IPS-20b (cell line): ENCODE results near the gene ARGLU1.
"Not testable (repeated sequence)": the region's sequence is repeated elsewhere in the genome, so short reads cannot be mapped to it uniquely, and the experiment has no call there.

Experiments used
- H3K27ac ChIP-seq: one replicate; pipeline ENCODE4 v1.5.1; 2013; ENCODE audit warnings: low read length
- H3K27me3 ChIP-seq: 2 replicates; pipeline ENCODE4 v1.6.1; 2013; ENCODE audit warnings: mild to moderate bottlenecking, low read length, inconsistent platforms; ENCODE audit not compliant: insufficient read depth
- H3K36me3 ChIP-seq: 2 replicates; pipeline ENCODE4 v1.6.1; 2013; ENCODE audit warnings: low read depth, mild to moderate bottlenecking, inconsistent platforms, low read length, moderate library complexity; ENCODE audit not compliant: insufficient read depth
- H3K4me1 ChIP-seq: 2 replicates; pipeline ENCODE4 v1.6.1; 2013; ENCODE audit warnings: mild to moderate bottlenecking, control low read depth, inconsistent platforms, low read length, moderate library complexity; ENCODE audit not compliant: insufficient read depth
- H3K4me3 ChIP-seq: 2 replicates; pipeline ENCODE4 v1.5.1; 2013; ENCODE audit warnings: mild to moderate bottlenecking, low read length, inconsistent platforms
- H3K9ac ChIP-seq: 2 replicates; pipeline ENCODE4 v1.6.1; 2013; ENCODE audit warnings: low read depth, mild to moderate bottlenecking, inconsistent platforms, low read length, moderate library complexity
- H3K9me3 ChIP-seq: 2 replicates; pipeline ENCODE4 v1.6.1; 2013; ENCODE audit warnings: mild to moderate bottlenecking, low read depth, low read length, inconsistent platforms; ENCODE audit not compliant: insufficient read depth

Gene ARGLU1

GRCh38 chr13:106567474-106568298 lies at the start of gene ARGLU1:
TSS of gene ARGLU1 (minus strand) at chr13:106568137. CDS start at chr13:106567919, 218 bp downstream.
- H3K27me3 ChIP-seq, result no peaks in the 10 kb centered on the region
- H3K4me1 ChIP-seq, result peaks cover 38% of the 10 kb centered on the region
- peak within 1 kb of the TSS; percentile 86 for H3K27ac ChIP-seq
- H3K9ac ChIP-seq, result peak within 1 kb of the TSS; percentile 93
- no peaks in the 10 kb centered on the region for H3K9me3 ChIP-seq
- H3K4me3 ChIP-seq, result peak within 1 kb of the TSS; percentile 90
- no peaks in the 10 kb centered on the region for H3K36me3 ChIP-seq

- Histone ChIP-seq H3K36me3 (no peaks in the 10 kb centered on the region), H3K27me3 (no peaks in the 10 kb centered on the region), H3K9me3 (no peaks in the 10 kb centered on the region), H3K27ac (no peak overlapping the region), H3K4me1 (no peaks in the 10 kb centered on the region; the same call in 1 of the 2 replicates), H3K4me3 (no peak overlapping the region), H3K9ac (no peak overlapping the region)
These were observed 49.6 kb upstream of the ARGLU1 start for GRCh38 chr13:106617561-106617960.

- H3K9ac ChIP-seq, result no peak overlapping the region
- no peak overlapping the region for H3K27ac ChIP-seq
- no peaks in the 10 kb centered on the region; the same call in 1 of the 2 replicates for H3K4me1 ChIP-seq
- H3K27me3 ChIP-seq, result no peaks in the 10 kb centered on the region
- no peaks in the 10 kb centered on the region for H3K36me3 ChIP-seq
- no peak overlapping the region for H3K4me3 ChIP-seq
- H3K9me3 ChIP-seq, result no peaks in the 10 kb centered on the region
These were observed 48.8 kb upstream of the ARGLU1 start for GRCh38 chr13:106616729-106617128.

GRCh38 chr13:106614874-106615273 lies 46.9 kb upstream of the ARGLU1 start:
- H3K27ac ChIP-seq, result no peak overlapping the region
- H3K4me3 ChIP-seq, result no peak overlapping the region

GRCh38 chr13:106612688-106613087 lies 44.8 kb upstream of the ARGLU1 start:
- Histone ChIP-seq H3K4me3 (no peak overlapping the region), H3K9ac (no peak overlapping the region), H3K27me3 (no peaks in the 10 kb centered on the region), H3K4me1 (no peaks in the 10 kb centered on the region), H3K36me3 (no peaks in the 10 kb centered on the region), H3K27ac (no peak overlapping the region), H3K9me3 (no peaks in the 10 kb centered on the region)

More at GRCh38 chr13:106614874-106615273, 46.9 kb upstream of the ARGLU1 start:
- Histone ChIP-seq H3K9ac (no peak overlapping the region), H3K4me1 (no peaks in the 10 kb centered on the region; the same call in 1 of the 2 replicates), H3K27me3 (no peaks in the 10 kb centered on the region), H3K36me3 (no peaks in the 10 kb centered on the region), H3K9me3 (no peaks in the 10 kb centered on the region)

GRCh38 chr13:106610486-106610885 lies 42.5 kb upstream of the ARGLU1 start:
- no peaks in the 10 kb centered on the region for H3K4me1 ChIP-seq
- H3K27ac ChIP-seq, result no peak overlapping the region
- no peaks in the 10 kb centered on the region for H3K9me3 ChIP-seq
- H3K27me3 ChIP-seq, result no peaks in the 10 kb centered on the region
- H3K36me3 ChIP-seq, result no peaks in the 10 kb centered on the region
- H3K4me3 ChIP-seq, result no peak overlapping the region
- H3K9ac ChIP-seq, result no peak overlapping the region

GRCh38 chr13:106609116-106609515 lies 41.2 kb upstream of the ARGLU1 start:
- Histone ChIP-seq H3K27ac (no peak overlapping the region), H3K36me3 (no peaks in the 10 kb centered on the region), H3K4me3 (no peak overlapping the region), H3K4me1 (no peaks in the 10 kb centered on the region), H3K27me3 (no peaks in the 10 kb centered on the region), H3K9me3 (no peaks in the 10 kb centered on the region), H3K9ac (no peak overlapping the region)

- H3K9ac ChIP-seq, result no peak overlapping the region
- no peaks in the 10 kb centered on the region for H3K9me3 ChIP-seq
- H3K27ac ChIP-seq, result no peak overlapping the region
- H3K4me1 ChIP-seq, result no peaks in the 10 kb centered on the region
- no peak overlapping the region for H3K4me3 ChIP-seq
- H3K36me3 ChIP-seq, result no peaks in the 10 kb centered on the region
- H3K27me3 ChIP-seq, result no peaks in the 10 kb centered on the region
These were observed 35.6 kb upstream of the ARGLU1 start for GRCh38 chr13:106603546-106603945.

GRCh38 chr13:106602178-106602577 lies 34.2 kb upstream of the ARGLU1 start:
- Histone ChIP-seq H3K36me3 (no peaks in the 10 kb centered on the region), H3K27me3 (no peaks in the 10 kb centered on the region), H3K4me3 (no peak overlapping the region), H3K9ac (no peak overlapping the region), H3K27ac (no peak overlapping the region), H3K4me1 (no peaks in the 10 kb centered on the region), H3K9me3 (no peaks in the 10 kb centered on the region)

- no peaks in the 10 kb centered on the region for H3K9me3 ChIP-seq
- H3K4me1 ChIP-seq, result no peaks in the 10 kb centered on the region
- no peak overlapping the region for H3K9ac ChIP-seq
- H3K27ac ChIP-seq, result no peak overlapping the region
- no peaks in the 10 kb centered on the region for H3K27me3 ChIP-seq
- H3K36me3 ChIP-seq, result no peaks in the 10 kb centered on the region
- no peak overlapping the region for H3K4me3 ChIP-seq
These were observed 33.6 kb upstream of the ARGLU1 start for GRCh38 chr13:106601489-106601888.

GRCh38 chr13:106600798-106601135 lies 32.8 kb upstream of the ARGLU1 start:
- not testable (repeated sequence) for H3K27ac ChIP-seq, H3K4me1 ChIP-seq, H3K9me3 ChIP-seq, H3K27me3 ChIP-seq, H3K9ac ChIP-seq, H3K4me3 ChIP-seq, H3K36me3 ChIP-seq
